ENCODE data around the gene OR5AR1.

OR5AR1 gene

DNA sequence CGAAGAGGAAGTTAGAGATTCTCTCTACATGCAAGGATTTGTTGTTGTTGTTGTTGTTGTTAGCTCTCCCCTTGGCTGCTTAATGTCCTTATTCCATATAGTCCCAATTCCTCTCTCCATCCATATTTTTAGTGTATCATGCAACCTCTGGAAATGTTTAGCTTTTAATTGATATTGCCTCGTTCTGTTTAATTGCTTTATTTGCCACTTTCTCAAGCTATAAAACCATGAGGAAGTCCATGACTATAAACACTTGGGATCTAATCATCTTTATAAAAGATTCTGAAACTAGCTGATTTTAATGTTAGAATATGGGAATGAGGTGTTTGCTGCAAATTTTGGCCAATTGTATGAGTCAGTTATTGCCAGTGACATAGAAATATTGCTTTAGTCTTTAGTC, 29.9 kb downstream of the OR5AR1 start:
- no peak for TF ChIP-seq Cebpa-rat (IDR thresholded peaks at IDR 0.05)
- H3K9ac ChIP-seq = no peak overlapping the region
- no peaks in the 10 kb centered on the region for H4K20me1 ChIP-seq
- no peaks in the 10 kb centered on the region for H3K36me3 ChIP-seq
- H3K27ac ChIP-seq = no peak overlapping the region
- no peak overlapping the region for H3K4me2 ChIP-seq
- H3K4me3 ChIP-seq = no peak overlapping the region
- no peaks in the 10 kb centered on the region for H3K4me1 ChIP-seq
- H3K27me3 ChIP-seq = no peaks in the 10 kb centered on the region
- H3K9me3 ChIP-seq (replicated peaks in 1 of 11) = no peaks in the 10 kb centered on the region

DNA sequence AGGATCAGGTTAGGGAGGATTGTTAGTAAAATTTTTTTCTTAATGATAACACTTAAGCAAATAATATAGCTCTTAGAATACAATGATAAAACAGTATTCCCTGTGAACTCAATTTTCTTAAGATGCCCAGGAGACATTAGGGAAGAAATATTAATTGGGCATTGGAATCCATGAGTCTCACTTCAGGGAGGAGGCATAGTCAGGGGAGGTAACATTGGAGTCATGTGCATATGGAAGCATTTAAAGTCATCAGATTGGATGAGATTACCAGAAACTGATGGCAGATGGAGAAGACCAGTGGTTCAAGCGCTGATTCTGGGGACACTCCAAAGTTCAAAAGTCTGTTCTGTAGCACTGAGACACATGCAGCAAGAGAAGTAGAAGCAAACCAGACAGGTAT, 35.3 kb downstream of the OR5AR1 start, which contains the start of gene OR9G1:
Gene OR9G1 (plus strand): TSS at position 301 of the 400 bp plus-strand sequence. CDS start 1,293 bp downstream, outside the sequence.
- Histone ChIP-seq H3K4me2 (no peak within 1 kb of the TSS), H4K20me1 (no peaks in the 10 kb centered on the region), H3K4me3 (no peak within 1 kb of the TSS), H3K4me1 (no peaks in the 10 kb centered on the region), H3K36me3 (no peaks in the 10 kb centered on the region), H3K9ac (no peak within 1 kb of the TSS), H3K9me3 (replicated peaks in 1 of 11) (no peaks in the 10 kb centered on the region), H3K27ac (no peak within 1 kb of the TSS), H3K27me3 (no peaks in the 10 kb centered on the region)
- no peak for TF ChIP-seq Cebpa-rat (IDR thresholded peaks at IDR 0.05)

DNA sequence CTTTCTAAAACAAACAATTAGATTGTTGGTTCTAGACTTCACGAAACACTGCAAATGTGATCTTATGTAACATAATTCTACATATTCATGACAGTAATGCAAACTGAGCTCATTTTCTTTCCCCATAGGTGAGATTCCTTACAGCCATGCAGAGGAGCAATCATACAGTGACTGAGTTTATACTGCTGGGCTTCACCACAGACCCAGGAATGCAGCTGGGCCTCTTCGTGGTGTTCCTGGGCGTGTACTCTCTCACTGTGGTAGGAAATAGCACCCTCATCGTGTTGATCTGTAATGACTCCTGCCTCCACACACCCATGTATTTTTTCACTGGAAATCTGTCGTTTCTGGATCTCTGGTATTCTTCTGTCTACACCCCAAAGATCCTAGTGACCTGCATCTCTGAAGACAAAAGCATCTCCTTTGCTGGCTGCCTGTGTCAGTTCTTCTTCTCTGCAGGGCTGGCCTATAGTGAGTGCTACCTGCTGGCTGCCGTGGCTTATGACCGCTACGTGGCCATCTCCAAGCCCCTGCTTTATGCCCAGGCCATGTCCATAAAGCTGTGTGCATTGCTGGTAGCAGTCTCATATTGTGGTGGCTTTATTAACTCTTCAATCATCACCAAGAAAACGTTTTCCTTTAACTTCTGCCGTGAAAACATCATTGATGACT, 36.9 kb downstream of the OR5AR1 start:
- H4K20me1 ChIP-seq = no peaks in the 10 kb centered on the region
- 0 out of 22 replicates have a peak overlapping the region, but pooled peaks of 1 of the 11 experiments have one; percentile 2 for H3K4me2 ChIP-seq
- no peaks in the 10 kb centered on the region for H3K27me3 ChIP-seq
- H3K9ac ChIP-seq = no peak overlapping the region
- no peaks in the 10 kb centered on the region for H3K9me3 ChIP-seq (replicated peaks in 1 of 11)
- H3K36me3 ChIP-seq = no peaks in the 10 kb centered on the region
- H3K4me1 ChIP-seq = peaks cover 0 to 14% (median 12%) of the 10 kb centered on the region in 10 experiments; a peak in 16 of 20 replicates
- no peak overlapping the region for H3K4me3 ChIP-seq
- no peak for TF ChIP-seq Cebpa-rat (IDR thresholded peaks at IDR 0.05)
- H3K27ac ChIP-seq = no peak overlapping the region

DNA sequence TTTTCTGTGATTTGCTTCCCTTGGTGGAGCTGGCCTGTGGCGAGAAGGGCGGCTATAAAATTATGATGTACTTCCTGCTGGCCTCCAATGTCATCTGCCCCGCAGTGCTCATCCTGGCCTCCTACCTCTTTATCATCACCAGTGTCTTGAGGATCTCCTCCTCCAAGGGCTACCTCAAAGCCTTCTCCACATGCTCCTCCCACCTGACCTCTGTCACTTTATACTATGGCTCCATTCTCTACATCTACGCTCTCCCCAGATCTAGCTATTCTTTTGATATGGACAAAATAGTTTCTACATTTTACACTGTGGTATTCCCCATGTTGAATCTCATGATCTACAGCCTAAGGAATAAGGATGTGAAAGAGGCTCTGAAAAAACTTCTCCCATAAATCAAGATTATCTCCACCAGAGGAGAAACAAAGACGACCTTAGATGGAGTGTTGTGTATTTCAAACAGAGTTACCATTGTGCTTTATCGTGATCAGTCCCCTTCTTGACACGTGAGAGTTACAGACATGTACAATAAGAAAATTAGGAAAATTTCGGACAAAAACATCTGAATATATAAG, 37.5 kb downstream of the OR5AR1 start:
- Histone ChIP-seq H3K9me3 (replicated peaks in 1 of 11) (no peaks in the 10 kb centered on the region), H4K20me1 (no peaks in the 10 kb centered on the region), H3K27me3 (no peaks in the 10 kb centered on the region), H3K4me3 (no peak overlapping the region), H3K4me1 (peaks cover 0 to 20% (median 18%) of the 10 kb centered on the region in 10 experiments; a peak in 16 of 20 replicates), H3K36me3 (no peaks in the 10 kb centered on the region), H3K9ac (no peak overlapping the region), H3K27ac (no peak overlapping the region), H3K4me2 (no peak overlapping the region)
- no peak for TF ChIP-seq Cebpa-rat (IDR thresholded peaks at IDR 0.05)

DNA sequence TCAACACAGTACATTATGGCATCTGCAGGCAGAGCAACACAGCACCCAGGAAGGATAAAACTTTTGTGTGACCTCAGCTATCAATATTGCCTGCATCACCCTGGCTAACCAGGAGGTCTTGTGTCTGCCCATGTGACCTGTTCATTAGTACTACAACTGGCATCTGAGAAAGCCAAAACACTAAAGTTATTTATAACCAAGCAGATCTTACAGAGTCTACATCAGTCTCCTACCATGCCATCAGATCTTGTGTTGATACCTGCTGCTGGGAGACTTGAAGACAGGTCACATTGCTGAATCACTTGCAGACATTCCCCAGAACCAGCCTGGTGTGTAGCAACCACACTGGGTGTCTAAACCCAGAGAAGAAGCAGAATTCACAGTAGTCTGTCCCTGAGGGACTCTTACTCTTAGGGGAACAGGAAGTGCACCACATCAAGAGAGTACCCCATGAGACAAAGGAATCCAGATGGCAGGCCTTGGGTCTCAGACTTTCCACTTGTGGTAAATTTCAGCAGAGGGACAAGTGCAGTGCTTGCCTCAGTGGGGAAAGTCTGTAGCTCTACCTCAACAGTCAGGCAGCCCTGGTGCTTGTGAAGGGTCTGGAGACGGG, 42.4 kb downstream of the OR5AR1 start:
- TF ChIP-seq Cebpa-rat (IDR thresholded peaks at IDR 0.05) = no peak
- Histone ChIP-seq H3K27ac (no peak overlapping the region; a peak in 1 of 22 replicates), H3K4me2 (peak overlapping the region in 10 of 11 experiments; percentile 5 to 77 (median 60); a peak in 17 of 22 replicates), H3K4me3 (no peak overlapping the region), H3K36me3 (no peaks in the 10 kb centered on the region), H4K20me1 (no peaks in the 10 kb centered on the region), H3K4me1 (peaks cover 0 to 29% (median 25%) of the 10 kb centered on the region in 10 experiments; a peak in 16 of 20 replicates), H3K27me3 (no peaks in the 10 kb centered on the region), H3K9me3 (replicated peaks in 1 of 11) (peaks cover 0 to 8% (median 5%) of the 10 kb centered on the region in 11 experiments; a peak in 5 of 22 replicates), H3K9ac (no peak overlapping the region)

DNA sequence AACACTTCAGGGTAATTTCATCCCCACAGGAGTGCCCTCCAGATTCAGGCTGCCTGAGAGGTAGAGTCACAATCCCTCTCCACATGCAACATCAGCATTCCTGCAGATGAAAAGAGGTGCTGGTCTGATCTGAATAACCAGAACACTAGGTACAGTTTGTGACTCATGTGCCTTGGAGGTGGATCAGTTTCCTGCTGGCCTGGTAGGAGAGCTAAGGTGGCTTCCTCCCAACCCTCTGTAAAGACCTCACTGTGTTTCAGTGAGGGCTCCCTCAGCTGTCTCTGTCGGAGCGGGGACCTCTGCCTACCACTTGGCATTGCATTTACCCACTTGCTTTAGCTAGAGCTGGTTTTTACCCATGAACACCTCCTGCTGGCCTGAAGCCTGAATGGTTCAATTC, 43.0 kb downstream of the OR5AR1 start:
- Histone ChIP-seq H3K4me1 (peaks cover 0 to 29% (median 25%) of the 10 kb centered on the region in 10 experiments; a peak in 16 of 20 replicates), H3K4me3 (no peak overlapping the region), H3K27me3 (no peaks in the 10 kb centered on the region), H3K36me3 (no peaks in the 10 kb centered on the region), H4K20me1 (no peaks in the 10 kb centered on the region), H3K4me2 (peak overlapping the region in 9 of 11 experiments; percentile 13 to 77 (median 62); a peak in 17 of 22 replicates), H3K9ac (no peak overlapping the region), H3K9me3 (replicated peaks in 1 of 11) (peaks cover 0 to 8% (median 6%) of the 10 kb centered on the region in 11 experiments; a peak in 5 of 22 replicates), H3K27ac (no peak overlapping the region; a peak in 1 of 22 replicates)
- no peak for TF ChIP-seq Cebpa-rat (IDR thresholded peaks at IDR 0.05)

DNA sequence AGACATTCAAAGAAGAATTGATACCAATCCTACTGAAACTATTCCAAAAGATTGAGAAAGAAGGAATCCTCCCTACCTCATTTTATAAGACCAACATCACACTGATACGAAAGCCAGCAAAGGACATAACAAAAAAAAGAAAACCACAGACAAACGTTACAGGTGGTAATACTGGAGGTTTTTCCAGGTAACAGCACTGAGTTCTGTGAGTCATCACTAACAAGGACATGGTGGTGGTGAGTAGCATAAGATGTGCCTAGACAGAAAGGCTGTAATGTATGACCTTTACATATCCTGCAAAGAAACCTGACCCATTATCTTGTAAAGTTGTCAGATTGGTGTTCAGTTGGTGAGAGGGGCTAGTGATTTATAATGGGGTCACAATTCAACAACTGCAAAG, 50.7 kb downstream of the OR5AR1 start:
- no peak overlapping the region for H3K4me3 ChIP-seq
- H3K36me3 ChIP-seq = no peaks in the 10 kb centered on the region
- no peak for TF ChIP-seq Cebpa-rat (IDR thresholded peaks at IDR 0.05)
- H3K9ac ChIP-seq = no peak overlapping the region
- H3K4me1 ChIP-seq = no peaks in the 10 kb centered on the region
- H3K27me3 ChIP-seq = no peaks in the 10 kb centered on the region
- H3K27ac ChIP-seq = no peak overlapping the region
- H3K4me2 ChIP-seq = no peak overlapping the region
- H3K9me3 ChIP-seq (replicated peaks in 1 of 11) = peaks cover 0 to 8% (median 4%) of the 10 kb centered on the region in 11 experiments; a peak in 4 of 22 replicates
- H4K20me1 ChIP-seq = no peaks in the 10 kb centered on the region

Data from BLaER1 treated with 17β-estradiol and CSF1 and Interleukin-3, amounts not matched to agents 10 nM and 100 nM (cell line).